Upper lobe of left lung (tissue), 4 donors: ENCODE data around the gene OTUD5.

Experiments used
- CTCF ChIP-seq, 6 experiments: fragments of 450-650 bp in 4 of 6; fragments of 200-600 bp in 2 of 6; sonication (generic) in 2 of 6; IDR thresholded peaks; one replicate each; pipeline ENCODE4 v1.5.1; 2016 to 2019; ENCODE audit warnings: antibody characterized with exemption in 6 of 6
- POLR2A ChIP-seq, 4 donors: fragments of 450-650 bp; IDR thresholded peaks; one replicate each; pipeline ENCODE4 v1.5.1; 2016 to 2017; ENCODE audit warnings: antibody characterized with exemption in 4 of 4, mild to moderate bottlenecking in 2 of 4
- POLR2AphosphoS5 ChIP-seq, 2 donors: sonication (generic); formaldehyde crosslinking; IDR thresholded peaks; one replicate each; pipeline ENCODE4 v1.5.1; 2017; ENCODE audit warnings: antibody characterized with exemption in 2 of 2

GRCh38 chrX:48919360-48919841, 38.0 kb downstream of the OTUD5 start:
- TF ChIP-seq CTCF (IDR thresholded peaks at IDR 0.05) (no peak), POLR2AphosphoS5 (IDR thresholded peaks at IDR 0.05) (no peak), POLR2A (IDR thresholded peaks at IDR 0.05) (no peak)
